NT2/D1 (cell line): ENCODE measurements around the gene AGAP9.
"Not testable (repeated sequence)": the region's sequence is repeated elsewhere in the genome, so short reads cannot be mapped to it uniquely, and the experiment has no call there.

Experiments used
- YY1 ChIP-seq: IDR thresholded peaks from 2 replicates; pipeline ENCODE4 v1.6.1; 2011; ENCODE audit not compliant: insufficient read length, insufficient read depth
- ZNF274 ChIP-seq: IDR thresholded peaks from 2 replicates; pipeline ENCODE4 v1.6.1; 2011; ENCODE audit warnings: mild to moderate bottlenecking, low read depth, low read length

- TF ChIP-seq ZNF274, YY1: not testable (repeated sequence)
Observed at GRCh38 chr10:47564318-47564717, 40.9 kb upstream of the AGAP9 start.
